HG03175 (cell line): ENCODE data around the gene APOLD1.
"Not testable (repeated sequence)": the region's sequence is repeated elsewhere in the genome, so short reads cannot be mapped to it uniquely, and the experiment has no call there.

Source experiments
- ATAC-seq: cut with Tn5 transposase; IDR thresholded peaks from one replicate; pipeline ENCODE4 v1.9.1; 2021; ENCODE audit warnings: mild to moderate bottlenecking, moderate library complexity; ENCODE audit not compliant: unreplicated experiment

Gene APOLD1

GRCh38 chr12:12786351-12786705 is 869 bp downstream of the APOLD1 start:
- peak; percentile 2 for ATAC-seq

DNA sequence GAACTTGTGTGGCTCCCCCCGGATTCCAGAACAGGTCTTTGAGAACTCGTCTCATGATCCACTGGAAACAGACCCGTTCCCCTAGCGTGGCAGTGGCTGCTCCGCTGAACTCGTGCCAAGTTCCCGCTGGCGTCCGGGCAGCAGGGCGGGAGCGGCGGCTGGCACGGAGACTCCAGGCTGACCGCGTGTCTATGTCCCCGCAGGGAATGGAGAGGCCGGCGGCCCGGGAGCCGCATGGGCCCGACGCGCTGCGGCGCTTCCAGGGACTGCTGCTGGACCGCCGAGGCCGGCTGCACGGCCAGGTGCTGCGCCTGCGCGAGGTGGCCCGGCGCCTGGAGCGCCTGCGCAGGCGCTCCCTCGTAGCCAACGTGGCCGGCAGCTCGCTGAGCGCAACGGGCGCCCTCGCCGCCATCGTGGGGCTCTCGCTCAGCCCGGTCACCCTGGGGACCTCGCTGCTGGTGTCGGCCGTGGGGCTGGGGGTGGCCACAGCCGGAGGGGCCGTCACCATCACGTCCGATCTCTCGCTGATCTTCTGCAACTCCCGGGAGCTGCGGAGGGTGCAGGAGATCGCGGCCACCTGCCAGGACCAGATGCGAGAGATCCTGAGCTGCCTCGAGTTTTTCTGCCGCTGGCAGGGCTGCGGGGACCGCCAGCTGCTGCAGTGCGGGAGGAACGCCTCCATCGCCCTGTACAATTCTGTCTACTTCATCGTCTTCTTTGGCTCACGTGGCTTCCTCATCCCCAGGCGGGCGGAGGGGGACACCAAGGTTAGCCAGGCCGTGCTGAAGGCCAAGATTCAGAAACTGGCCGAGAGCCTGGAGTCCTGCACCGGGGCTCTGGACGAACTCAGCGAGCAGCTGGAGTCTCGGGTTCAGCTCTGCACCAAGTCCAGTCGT is 1.5 kb downstream of the APOLD1 start:
- peak; percentile 87 for ATAC-seq

DNA sequence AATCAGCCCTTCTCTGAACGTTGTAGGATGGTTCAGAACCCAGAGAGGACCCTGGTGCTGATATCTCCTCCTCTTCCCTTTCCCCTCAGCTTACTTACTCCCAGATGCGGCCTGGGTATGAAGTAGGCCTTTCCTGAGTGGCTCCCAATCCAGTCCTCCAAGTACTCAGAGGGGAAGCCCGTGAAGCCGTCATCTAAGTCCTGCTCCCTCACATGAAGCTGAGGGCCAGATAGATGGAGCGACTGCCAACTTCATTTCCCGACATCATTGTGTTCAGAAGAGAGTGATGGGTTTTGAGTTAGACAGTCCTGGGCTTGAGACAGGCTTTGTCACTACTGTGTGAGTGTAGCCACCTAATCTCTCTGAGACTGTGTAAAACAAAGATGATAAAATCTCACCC is 2.7 kb downstream of the APOLD1 start:
- ATAC-seq = no peak

- peak; percentile 62 for ATAC-seq
Measured at GRCh38 chr12:12788675-12789368, 3.4 kb downstream of the APOLD1 start.

GRCh38 chr12:12790956-12791355 is 5.5 kb downstream of the APOLD1 start:
- ATAC-seq = no peak

GRCh38 chr12:12791756-12792369 is 6.4 kb downstream of the APOLD1 start:
- ATAC-seq = no peak

- no peak for ATAC-seq
Measured at GRCh38 chr12:12792421-12792820, 7.0 kb downstream of the APOLD1 start.

GRCh38 chr12:12794686-12795085 is 9.2 kb downstream of the APOLD1 start:
- ATAC-seq = no peak

DNA sequence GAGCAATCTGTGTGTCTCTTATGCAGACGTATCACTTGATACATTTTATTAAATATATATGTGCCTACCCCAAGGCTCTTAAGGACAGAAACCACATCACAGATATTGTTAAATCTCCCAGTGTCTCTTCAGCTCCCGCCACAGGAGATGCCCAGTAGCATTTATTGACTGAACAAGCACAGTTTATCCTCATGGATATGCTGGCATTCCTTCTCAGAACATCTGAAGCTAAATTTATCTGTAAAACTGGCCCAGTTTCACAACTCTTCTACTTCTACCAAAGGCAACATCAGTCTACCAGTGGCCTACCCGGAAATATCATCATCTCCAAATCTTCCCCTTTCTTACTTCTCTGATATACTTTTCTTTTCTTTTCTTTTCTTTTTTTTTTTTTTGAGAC is 10.7 kb downstream of the APOLD1 start:
- ATAC-seq = no peak

DNA sequence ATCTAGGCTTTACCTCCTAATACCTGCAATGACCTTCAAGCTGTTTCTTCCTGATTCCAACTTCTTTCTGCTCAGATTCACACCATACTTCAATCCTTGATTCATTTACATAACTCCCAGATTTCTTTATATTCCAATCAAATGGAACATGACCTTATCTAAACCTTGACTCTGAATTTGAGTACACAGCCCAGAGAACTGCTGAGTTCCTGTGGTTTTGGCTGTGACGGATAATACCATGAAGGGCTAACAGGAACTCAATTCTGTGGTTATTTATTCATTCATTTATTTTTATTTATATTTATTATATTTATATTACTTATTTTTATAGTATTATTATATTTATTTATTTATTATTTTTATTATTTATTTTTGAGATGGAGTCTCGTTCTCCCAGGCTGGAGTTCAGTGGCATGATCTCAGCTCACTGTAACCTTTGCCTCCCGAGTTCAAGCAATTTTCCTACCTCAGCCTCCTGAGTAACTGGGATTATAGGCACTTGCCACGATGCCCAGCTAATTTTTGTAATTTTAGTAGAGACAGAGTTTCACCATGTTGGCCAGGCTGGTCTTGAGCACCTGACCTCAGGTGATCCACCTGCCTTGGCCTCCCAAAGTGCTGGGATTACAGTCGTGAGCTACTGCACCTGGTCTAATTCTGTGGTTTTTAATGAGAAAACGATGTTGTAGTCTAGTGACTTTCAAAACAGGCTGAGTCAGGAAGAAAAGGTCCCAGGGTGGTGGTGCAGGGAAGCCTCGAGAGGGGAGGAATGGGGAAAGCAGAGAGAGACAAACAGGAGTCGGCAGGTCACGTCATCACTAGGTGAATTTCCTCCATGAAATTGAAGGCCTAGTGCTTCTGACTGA is 11.7 kb downstream of the APOLD1 start:
- ATAC-seq = no peak

DNA sequence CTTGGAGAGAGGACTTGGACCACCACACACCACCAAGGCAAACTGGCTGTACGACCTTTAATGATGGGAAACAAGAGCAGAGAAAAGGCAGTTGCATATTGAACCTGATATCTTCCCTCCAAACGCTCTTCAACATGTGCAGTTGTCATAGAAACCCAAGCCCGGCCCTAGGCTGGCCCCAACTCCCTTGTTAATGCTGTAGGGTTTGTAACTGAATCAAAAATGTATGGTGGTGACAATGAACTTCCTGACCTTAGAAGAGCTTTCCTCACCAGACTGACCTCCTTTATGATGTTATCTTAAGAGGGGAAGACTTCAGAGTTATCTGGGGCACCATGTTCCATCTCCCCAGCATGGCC is 12.3 kb downstream of the APOLD1 start:
- no peak for ATAC-seq

DNA sequence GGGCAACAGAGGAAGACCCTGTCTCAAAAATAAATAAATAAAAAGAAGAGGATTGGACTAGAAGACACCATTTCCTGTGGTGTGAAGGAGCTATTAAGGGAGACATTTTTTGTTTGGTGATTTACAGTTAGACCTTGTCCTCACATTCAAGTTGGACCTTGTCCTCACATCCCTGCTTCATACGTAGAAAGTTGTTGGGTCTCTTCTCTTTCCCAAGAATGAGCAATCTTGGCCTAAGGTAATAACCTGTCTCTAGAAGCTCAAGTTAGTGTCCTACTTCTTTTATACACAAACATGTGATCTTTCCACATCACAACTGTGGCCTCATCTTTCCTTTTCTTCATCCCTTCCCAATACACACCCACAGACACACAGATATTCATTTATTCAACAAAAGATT is 13.0 kb downstream of the APOLD1 start:
- ATAC-seq = no peak

GRCh38 chr12:12799163-12799920 is 13.9 kb downstream of the APOLD1 start:
- ATAC-seq = no peak

DNA sequence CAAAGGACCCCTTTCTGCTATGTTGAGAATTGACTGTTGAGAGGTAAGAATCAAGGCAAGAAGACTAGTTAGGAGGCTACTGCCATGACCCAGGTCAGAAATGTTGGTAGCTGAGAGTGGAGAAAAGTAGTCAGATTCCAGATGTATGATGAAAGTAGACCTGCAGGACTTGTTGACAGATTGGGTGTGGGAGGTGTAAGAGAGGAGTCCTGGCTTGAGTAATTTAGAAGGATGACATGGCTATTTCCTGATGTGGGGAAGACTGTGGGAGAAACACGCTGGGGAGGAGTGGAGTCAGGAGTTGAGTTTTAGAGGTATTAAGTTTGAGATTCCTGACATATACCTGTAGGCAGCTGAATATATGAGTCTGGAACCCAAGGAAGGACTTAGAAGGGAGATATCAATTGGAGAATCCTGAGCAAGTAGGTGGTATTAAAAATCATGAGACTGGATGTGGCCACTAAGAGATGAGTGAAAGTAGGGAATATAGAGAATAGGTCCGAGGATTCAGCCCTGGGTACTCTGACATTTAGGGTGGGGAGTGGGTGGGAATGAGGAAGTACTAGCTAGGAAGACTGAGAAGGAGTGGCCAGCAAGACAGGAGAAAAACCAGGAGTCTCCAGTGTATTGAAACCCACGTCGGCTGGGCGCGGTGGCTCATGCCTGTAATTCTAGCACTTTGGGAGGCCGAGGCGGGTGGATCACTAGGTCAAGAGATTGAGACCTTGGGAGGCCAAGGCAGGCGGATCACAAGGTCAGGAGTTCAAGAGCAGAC is 15.1 kb downstream of the APOLD1 start:
- ATAC-seq = no peak

DNA sequence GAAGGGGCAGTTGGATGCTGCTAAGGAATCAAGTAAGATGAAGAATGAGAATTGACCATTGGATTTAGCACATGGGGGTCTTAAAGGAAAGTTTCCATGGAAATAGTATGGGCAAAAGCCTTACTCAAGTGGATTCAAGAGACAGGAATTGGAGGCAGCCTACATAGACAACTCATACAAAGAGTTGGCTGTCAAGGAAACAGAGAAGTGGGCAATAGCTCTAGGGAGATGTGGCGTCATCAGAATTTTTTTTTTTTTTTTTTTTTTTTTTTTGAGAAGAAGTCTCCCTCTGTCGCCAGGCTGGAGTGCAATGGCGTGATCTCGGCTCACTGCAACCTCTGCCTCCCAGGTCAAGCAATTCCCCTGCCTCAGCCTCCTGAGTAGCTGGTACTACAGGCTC is 16.2 kb downstream of the APOLD1 start:
- ATAC-seq = not testable (repeated sequence)

- peak; percentile 84 for ATAC-seq
Measured at GRCh38 chr12:12803186-12803585, 17.7 kb downstream of the APOLD1 start.

DNA sequence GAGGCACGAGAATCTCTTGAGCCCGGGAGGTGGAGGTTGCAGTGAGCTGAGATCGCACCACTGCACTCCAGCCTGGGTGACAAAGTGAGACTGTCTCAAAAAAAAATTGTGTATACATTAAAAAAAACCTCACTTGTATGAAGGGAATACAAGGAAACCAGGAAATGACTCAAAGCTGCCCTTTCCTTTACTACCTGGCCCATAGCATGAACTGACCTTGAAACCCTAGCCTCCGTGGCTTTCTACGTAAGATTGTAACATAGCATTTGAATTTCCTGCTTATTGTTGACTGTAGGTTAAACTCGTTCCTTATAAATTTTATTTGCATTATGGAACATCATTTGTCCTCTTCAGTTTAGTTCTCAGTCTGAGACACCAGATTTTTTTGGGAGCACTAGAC is 18.6 kb downstream of the APOLD1 start:
- ATAC-seq = no peak

DNA sequence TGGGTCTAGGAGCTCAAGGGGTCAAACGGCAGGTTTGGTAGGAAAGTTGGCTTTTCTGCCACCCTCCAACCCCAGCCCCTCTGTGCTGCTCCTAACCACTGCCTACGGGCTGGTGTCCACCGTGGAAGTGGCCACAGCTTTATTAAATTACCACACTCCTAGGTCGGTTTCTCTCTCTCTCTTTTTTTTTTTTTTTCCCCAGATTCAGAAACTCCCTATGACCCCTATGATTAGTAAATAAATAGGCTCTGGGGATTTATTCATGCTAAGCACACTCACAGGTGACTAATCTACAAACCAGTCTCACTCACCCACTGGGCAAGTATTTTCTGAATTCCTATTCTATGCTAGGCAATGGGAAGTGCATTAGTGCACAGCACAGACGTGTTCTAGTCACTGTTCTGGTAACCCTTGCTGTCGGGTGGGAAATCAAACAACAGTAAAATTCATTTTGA is 19.0 kb downstream of the APOLD1 start:
- no peak for ATAC-seq

- ATAC-seq = no peak
Measured at GRCh38 chr12:12806784-12807516, 21.5 kb downstream of the APOLD1 start.
